Measurements from ENCODE around the gene GLIS1. TPM values are rescaled to one million over a fixed set of nuclear protein-coding genes. Genes with fewer than 3 reads are reported as not detected.

GLIS1 gene
- total and polyA plus RNA-seq, 10 of the 15 experiments (the other 5 are each of a cell fraction or from before 2014, with no cell fraction given) = not detected

DNA sequence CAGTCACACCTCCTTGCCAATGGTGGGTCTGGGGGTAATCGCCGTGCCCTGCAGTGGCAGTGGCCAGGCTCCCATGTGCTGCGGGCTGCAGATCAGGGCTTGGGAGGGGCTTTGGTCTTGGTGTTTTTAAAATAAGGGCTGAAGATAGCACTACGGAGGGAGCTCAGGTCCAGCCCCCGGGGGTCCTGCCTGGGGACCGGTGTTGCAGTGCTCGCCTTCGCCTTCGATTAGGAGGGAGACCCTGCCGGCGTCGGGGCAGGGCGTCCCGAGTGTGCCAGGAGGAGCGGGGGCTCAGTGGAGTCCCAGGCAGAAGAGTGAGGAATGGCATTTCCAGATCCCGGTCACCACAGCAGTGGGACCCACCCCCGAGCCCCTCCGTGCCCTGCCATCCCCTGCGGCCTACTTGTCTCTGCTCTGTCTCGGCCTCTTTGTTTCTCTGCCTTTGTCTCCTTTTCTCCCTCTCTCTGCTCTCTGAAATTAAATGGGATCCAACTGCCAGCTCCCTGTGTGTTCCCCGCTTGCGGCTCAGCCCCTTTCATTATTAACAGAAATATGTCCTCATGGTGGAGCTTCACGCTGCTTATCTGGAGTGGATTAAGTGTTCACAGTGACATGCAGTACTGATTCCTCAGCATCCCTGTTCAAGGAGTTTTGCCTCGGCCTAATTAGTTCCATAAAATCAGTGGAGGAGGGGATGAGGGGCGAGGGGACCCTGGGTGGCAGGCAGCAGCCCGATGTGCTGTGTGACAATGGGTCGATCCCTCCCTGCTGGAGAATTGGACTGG lies 235.3 kb downstream of the GLIS1 start:
- TF ChIP-seq, protein P1, sequence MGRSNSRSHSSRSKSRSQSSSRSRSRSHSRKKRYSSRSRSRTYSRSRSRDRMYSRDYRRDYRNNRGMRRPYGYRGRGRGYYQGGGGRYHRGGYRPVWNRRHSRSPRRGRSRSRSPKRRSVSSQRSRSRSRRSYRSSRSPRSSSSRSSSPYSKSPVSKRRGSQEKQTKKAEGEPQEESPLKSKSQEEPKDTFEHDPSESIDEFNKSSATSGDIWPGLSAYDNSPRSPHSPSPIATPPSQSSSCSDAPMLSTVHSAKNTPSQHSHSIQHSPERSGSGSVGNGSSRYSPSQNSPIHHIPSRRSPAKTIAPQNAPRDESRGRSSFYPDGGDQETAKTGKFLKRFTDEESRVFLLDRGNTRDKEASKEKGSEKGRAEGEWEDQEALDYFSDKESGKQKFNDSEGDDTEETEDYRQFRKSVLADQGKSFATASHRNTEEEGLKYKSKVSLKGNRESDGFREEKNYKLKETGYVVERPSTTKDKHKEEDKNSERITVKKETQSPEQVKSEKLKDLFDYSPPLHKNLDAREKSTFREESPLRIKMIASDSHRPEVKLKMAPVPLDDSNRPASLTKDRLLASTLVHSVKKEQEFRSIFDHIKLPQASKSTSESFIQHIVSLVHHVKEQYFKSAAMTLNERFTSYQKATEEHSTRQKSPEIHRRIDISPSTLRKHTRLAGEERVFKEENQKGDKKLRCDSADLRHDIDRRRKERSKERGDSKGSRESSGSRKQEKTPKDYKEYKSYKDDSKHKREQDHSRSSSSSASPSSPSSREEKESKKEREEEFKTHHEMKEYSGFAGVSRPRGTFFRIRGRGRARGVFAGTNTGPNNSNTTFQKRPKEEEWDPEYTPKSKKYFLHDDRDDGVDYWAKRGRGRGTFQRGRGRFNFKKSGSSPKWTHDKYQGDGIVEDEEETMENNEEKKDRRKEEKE (IDR thresholded peaks at IDR 0.05) = no peak
- TF ChIP-seq NFIC (IDR thresholded peaks at IDR 0.05; ENCODE audit: low read depth, low read length) (no peak), YY1 (IDR thresholded peaks at IDR 0.05; ENCODE audit: low read depth, low read length) (no peak), SREBF1 (IDR thresholded peaks at IDR 0.05; ENCODE audit: low read length) (no peak), NBN (IDR thresholded peaks at IDR 0.05) (no peak), POLR2AphosphoS2 (IDR thresholded peaks at IDR 0.05; ENCODE audit: low read depth, low read length) (no peak), ASH2L (IDR thresholded peaks at IDR 0.05; ENCODE audit: borderline replicate concordance, low read depth) (no peak), RUNX3 (IDR thresholded peaks at IDR 0.05; ENCODE audit: low read length) (no peak)
- TF ChIP-seq, protein P2, sequence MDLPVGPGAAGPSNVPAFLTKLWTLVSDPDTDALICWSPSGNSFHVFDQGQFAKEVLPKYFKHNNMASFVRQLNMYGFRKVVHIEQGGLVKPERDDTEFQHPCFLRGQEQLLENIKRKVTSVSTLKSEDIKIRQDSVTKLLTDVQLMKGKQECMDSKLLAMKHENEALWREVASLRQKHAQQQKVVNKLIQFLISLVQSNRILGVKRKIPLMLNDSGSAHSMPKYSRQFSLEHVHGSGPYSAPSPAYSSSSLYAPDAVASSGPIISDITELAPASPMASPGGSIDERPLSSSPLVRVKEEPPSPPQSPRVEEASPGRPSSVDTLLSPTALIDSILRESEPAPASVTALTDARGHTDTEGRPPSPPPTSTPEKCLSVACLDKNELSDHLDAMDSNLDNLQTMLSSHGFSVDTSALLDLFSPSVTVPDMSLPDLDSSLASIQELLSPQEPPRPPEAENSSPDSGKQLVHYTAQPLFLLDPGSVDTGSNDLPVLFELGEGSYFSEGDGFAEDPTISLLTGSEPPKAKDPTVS (IDR thresholded peaks at IDR 0.05; ENCODE audit: low read depth, low read length) = no peak
- TF ChIP-seq, protein P3, sequence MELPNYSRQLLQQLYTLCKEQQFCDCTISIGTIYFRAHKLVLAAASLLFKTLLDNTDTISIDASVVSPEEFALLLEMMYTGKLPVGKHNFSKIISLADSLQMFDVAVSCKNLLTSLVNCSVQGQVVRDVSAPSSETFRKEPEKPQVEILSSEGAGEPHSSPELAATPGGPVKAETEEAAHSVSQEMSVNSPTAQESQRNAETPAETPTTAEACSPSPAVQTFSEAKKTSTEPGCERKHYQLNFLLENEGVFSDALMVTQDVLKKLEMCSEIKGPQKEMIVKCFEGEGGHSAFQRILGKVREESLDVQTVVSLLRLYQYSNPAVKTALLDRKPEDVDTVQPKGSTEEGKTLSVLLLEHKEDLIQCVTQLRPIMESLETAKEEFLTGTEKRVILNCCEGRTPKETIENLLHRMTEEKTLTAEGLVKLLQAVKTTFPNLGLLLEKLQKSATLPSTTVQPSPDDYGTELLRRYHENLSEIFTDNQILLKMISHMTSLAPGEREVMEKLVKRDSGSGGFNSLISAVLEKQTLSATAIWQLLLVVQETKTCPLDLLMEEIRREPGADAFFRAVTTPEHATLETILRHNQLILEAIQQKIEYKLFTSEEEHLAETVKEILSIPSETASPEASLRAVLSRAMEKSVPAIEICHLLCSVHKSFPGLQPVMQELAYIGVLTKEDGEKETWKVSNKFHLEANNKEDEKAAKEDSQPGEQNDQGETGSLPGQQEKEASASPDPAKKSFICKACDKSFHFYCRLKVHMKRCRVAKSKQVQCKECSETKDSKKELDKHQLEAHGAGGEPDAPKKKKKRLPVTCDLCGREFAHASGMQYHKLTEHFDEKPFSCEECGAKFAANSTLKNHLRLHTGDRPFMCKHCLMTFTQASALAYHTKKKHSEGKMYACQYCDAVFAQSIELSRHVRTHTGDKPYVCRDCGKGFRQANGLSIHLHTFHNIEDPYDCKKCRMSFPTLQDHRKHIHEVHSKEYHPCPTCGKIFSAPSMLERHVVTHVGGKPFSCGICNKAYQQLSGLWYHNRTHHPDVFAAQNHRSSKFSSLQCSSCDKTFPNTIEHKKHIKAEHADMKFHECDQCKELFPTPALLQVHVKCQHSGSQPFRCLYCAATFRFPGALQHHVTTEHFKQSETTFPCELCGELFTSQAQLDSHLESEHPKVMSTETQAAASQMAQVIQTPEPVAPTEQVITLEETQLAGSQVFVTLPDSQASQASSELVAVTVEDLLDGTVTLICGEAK (IDR thresholded peaks at IDR 0.05; ENCODE audit: borderline replicate concordance) = no peak
- WGBS (ENCODE audit: insufficient coverage, insufficient replicate concordance, low lambda C conversion rate, missing lambda C conversion rate) = 47% methylated on average over 23 of the region's 27 CpGs
- DNase-seq (ENCODE audit: low read depth, low spot score) (no peak), ATAC-seq (no peak), FAIRE-seq (no peak)
- ChIA-PET POLR2A (no interaction called here), SMC1A (ENCODE audit: uncharacterized antibody, unreplicated experiment) (no interaction called here), RAD21 (ENCODE audit: unreplicated experiment) (no interaction called here), CTCF (no interaction called here)
- H2AFZ ChIP-seq (ENCODE audit: control insufficient read depth, low read depth, low read length) = no peak overlapping the region
- H3K9ac ChIP-seq (ENCODE audit: control insufficient read depth, insufficient read depth, low read length) = no peak overlapping the region
- in situ Hi-C loops (cut with MboI) (no loop called here), intact Hi-C loops (cut with micrococcal nuclease; ENCODE audit: unreplicated experiment) (no loop called here)
- BruUV-seq (replicated peaks) = no TSS peak
- no peaks in the 10 kb centered on the region; a peak in 1 of 4 replicates for H3K27me3 ChIP-seq (replicated peaks in 1 of 2; ENCODE audit: control insufficient read depth in 2 of 2, insufficient read depth in 2 of 2, low read length in 1 of 2)
- H3K4me3 ChIP-seq = no peak overlapping the region
- no peak overlapping the region for H3K4me2 ChIP-seq (ENCODE audit: control insufficient read depth, insufficient read depth)
- no peaks in the 10 kb centered on the region for H3K36me3 ChIP-seq (ENCODE audit: control insufficient read depth in 2 of 2, insufficient read depth in 2 of 2, low read length in 1 of 2)
- no peaks in the 10 kb centered on the region for H3K9me3 ChIP-seq (replicated peaks; ENCODE audit: control insufficient read depth, insufficient read depth, low read length)
- no peaks in the 10 kb centered on the region for H3K79me2 ChIP-seq (ENCODE audit: control insufficient read depth, insufficient read depth, low read length)
- no peaks in the 10 kb centered on the region for H4K20me1 ChIP-seq (ENCODE audit: control insufficient read depth, insufficient read depth)
- no peak overlapping the region for H3K27ac ChIP-seq (ENCODE audit: control insufficient read depth, insufficient read depth)
- H3K4me1 ChIP-seq (ENCODE audit: control insufficient read depth, insufficient read depth, low read length) = no peaks in the 10 kb centered on the region

Data from GM12878 (cell line).